Measurements from ENCODE around the gene SBSN.

The SBSN gene

DNA sequence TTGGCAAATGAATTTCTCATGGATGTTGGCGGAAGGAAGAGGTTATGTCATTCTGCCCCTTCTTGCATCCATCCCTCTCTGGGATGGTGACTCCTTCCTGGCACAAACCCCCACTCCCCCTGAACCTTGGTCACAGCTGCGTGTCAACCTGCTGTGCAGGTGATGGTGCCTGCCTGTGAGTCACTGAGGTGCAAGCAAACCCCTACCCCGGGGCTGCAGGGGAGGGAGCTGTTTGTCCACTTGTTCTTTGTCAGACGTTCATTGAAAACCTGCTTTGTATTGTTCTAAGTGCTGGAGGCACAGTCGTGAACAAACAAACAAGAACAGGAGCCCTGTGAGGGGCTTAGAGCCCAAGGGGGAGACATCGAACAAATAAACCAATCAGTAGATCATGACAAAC, 3.2 kb upstream of the SBSN start:
- DNase-seq (ENCODE audit: low read depth), result no peak

DNA sequence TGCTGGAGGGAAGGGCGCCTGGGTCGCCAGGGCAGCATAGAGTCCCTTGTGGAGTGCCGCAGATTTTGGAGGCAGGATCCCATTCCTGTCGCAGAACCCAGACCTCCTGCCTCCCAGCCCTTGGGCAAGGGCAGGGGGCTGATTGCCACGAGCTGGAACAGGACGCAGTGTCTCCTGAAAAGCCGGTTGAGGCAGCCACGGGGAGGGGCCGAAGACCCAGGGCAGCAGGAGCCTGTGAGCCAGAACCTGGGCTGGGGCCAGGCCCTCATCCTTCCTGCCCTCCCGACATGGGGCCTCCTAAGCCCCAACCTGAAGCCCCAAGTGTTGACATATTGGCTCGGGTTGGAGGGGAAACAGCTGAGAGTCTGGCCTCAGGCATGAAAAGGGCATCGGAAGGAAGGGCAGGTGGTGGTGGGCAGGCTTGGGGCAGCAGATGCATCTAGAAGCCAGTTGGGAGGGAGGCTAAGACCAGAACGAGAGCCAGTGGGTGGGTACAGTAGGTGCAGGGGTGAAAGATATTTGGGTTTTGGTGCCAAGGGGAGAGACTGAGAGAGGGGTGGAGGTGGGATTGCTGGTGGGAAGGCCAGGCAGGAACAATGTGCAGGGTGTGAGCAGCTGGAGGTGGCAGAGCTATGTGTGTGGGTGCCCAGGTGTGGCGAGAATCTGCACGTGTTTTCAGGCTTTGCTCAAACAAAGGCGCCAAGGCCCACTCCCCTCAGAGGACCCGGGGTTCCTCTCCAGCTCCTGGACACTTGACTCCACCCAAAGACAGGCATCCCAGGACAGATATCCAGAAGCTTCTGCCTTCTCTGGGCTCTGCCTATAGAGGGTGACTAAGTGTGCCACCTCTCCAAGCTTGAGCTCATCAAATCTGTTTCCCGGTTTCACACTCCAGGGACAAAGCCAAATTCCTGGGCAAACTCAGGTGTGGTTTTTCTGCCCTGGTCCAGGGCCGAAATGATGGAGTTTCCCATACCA, 1.4 kb upstream of the SBSN start:
- no peak for DNase-seq (ENCODE audit: low read depth)

DNA sequence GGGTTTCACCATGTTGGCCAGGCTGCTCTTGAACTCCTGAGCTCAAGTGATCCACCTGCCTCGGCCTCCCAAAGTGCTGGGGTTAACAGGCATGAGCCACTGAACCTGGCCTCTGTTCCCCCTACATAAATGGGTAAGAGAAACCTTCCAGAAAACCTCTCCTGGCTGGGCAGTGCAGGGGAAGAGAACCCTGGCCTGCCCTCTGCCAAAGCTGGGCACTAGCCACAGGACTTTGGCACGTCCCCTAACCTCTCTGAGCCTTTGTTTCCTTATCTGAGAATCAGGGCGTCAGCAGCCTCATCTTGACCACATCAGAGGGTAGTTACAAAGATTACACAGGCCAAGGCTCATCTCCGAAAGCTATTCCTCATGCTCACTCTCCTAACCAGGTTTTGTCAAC, 2.2 kb downstream of the SBSN start:
- no peak for DNase-seq (ENCODE audit: low read depth)

DNA sequence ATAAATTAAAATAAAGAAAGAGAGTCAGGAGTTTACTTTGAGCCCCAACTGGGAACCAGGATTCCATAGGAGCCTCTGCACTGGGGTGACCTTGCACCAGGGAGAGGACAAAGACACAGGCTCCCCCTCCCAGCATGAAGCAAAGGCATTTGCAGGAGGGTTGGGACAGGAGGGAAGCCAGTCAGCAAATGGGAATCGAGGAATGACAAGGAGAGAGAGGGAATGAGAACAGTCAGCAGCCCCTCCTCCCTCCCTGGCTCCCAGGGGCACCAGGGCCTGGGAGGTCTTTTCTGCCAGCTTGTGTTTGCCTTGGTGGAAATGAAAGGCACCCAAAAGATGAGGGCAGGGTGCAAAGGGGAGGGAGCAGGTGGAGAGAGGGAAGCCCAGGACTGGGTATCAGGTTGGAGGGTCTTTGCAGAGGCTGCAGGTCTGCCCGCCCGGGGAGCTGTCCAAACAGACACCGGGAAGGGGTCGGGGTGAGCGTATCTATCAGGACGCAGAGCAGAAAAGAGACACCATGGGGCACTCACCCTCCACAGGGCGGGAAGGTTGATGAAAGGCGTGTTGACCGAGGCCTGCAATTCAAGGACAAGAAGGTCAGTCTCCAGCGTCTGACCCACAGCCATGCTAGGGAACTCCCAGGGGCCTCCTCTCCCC, 3.8 kb downstream of the SBSN start:
- no peak for DNase-seq (ENCODE audit: low read depth)

DNA sequence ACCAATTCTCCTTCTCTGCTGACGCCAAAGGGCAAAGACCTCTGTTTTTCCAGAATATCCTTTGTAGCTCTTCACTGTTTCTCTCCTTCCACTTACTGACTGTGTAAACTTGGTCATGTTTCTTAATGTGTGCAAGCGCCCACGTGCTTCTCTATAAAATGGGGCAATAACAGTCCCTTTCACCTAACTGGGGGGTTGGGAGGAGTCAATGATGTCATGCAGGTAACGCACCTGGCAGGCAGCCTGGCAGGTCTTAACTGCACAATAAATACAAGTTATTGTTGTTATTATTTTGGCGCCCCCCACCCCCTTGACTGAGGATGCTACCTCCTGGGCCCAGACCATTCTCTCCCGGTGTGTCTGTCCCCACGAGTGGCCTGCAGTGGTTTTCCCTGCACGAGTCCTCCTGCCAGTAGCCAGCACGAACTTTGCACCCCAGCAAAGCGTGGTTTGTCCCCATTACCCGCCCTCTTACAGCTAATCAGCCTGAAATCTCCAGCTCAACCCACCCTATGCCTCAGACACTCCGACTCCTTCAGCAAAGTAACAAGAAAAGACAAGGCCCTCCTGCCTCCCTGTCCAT, 5.3 kb downstream of the SBSN start:
- DNase-seq (ENCODE audit: low read depth), result no peak

DNA sequence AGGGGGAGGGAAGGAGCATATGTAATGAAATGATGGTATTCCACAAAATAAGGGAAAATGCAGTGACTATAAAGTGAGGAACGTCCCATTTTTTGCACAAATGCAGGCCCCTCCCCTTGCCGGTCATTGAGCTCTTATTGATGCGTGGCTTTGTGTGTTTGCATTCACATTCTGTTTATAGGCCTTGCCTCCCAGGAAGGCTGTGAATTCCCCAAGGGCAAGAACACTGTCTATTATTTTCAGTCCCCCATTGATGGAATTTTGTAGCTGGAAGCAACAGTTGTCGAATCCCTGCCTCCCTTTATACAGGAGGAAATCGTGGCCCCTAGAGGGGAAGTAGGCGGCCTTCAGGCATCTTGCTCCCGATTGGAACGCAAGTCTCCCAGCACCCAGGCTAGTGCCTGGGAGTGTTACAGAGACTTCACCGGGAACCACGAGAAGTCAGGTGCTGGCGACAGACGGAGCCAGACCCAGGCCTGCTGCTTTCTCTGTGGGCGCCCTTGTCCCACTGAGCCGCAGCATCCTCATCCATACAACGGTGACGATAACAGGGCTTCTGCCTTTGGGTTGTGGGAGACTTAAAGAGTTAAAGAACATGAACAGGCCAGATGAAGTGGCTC, 6.9 kb downstream of the SBSN start:
- no peak for DNase-seq (ENCODE audit: low read depth)

DNA sequence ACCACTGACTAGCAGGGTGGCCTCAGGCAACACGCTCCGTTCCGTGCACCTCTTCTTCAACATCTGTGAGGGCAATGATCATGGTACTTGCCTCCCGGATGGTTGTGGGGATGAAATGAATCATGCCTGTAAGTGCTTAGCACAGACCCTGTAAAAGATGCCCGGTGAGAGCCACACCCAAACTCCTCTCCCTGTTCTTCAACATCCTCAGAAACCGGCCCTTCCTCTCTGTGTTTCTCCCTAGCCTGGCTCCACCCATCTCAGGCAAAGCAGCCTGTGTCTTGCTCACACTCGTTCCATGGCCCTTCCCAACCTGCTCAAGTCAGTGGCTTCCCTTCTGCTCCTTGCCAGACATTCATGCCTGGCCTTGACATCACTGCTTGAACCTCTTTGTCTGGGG, 8.8 kb downstream of the SBSN start:
- no peak for DNase-seq (ENCODE audit: low read depth)

DNA sequence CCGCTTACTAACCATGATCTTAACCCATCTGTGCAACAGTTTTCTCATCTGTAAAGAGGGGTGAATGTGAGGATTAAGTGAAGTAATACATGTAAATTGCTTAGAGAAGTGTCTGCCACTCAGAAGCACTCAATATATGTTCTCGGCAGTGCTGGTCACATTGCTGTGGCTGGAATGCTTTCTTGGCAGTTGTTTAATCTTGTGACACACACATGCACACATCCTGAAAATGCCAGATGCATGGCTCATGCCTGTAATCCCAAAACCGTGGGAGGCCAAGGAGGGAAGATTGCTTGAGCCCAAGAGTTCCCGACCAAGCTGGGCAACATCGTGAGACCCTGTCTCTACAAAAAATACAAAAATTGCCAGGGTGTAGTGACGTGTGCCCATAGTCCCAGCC, 9.8 kb downstream of the SBSN start:
- DNase-seq (ENCODE audit: low read depth), result no peak

DNA sequence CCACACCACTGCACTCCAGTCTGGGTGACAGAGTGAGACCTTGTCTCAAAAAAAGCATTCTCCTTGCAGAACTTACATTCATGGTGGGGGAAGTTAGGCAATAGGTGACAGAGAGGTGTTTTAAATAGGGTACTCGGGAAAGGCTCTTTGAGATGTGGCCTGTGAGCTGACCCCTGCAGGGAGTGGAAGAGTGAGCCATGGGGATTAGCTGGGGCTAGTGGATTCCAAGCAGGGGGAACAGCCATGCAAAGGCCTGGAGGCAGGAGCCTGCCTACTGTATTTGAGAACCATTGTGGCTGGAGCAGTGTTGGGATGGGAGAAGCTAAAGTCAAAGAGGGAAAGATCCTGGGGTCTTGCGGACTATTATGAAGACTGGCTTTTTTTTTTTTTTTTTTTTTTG, 10.8 kb downstream of the SBSN start:
- DNase-seq (ENCODE audit: low read depth), result no peak

DNA sequence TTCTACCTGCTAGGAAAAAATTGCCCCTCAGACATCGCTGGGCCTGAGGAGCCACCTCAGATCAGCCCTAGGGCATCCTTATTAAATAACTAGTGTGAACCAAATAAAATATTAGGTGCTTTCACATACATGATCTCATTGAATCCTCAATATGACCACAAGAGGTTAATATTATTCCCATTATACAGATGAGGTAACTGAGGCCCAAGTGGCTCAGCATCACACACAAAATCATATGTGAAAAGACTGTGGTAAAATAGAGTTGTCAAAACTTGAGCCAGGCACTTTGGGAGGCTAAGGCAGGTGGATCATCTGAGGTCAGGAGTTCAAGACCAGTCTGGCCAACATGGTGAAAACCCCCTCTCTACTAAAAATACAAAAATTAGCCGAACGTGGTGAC, 11.8 kb downstream of the SBSN start:
- DNase-seq (ENCODE audit: low read depth), result no peak

DNA sequence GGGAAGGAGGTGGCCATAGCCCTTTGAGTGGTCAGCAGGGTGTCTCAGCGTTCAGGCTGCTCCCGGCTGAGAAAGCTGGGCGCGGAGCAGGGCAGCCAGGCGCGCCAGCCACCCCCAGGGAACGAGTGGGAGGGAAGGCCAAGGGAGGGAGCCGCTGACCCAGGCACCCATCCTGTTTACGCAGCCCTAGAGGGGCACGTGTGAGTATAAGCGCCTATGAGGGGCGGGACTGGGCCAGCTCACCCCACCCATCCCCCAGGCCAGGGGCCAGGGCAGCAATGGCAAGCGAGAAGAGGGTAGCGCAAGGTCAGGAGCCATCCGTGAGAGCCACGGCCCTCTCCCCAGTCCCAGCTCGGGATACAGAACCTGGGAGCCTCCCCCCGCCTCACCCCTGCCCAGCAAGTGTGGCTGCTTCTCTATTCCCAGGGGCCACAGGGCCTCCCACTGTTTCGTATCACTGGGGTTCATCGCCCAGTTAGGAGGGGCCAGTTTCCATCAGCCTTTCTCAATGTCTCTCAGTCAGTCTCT, 13.8 kb downstream of the SBSN start:
- DNase-seq (ENCODE audit: low read depth), result no peak

DNA sequence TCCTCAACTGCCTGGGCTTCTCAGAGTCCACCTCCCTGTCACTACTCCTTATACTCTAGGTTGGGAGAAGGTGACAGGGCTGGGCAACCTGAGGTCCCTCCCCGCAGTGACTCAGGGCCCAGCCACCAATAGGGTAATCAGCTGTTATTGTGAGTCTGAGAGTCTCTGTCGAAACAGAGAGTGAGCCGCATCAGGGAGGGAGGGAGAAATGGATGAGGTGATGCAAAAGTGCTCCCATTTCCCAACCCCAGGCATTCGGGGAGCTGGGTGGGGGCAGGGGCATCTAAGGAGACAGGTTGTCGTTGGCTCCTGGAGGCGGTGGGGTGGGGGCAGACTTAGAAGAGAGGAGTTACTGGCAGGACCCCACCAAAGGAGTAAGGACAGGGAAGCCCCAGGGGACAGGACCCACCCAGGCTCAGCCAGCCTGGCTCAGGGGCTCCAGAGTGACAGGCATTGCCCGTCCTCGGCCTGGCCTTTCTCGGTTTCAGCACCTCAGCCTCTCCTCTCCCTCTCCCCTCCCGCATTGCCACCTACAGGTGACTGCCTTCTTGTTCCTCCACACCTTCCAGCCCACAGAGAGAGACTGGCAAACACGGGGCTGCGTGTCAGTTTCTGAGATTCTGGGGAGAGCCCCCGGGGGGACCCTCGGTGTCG, 14.4 kb downstream of the SBSN start, which contains the start of gene DMKN:
Gene DMKN, minus strand, starts transcription at position 22 of the 654 bp plus-strand sequence. CDS start 174 bp downstream, outside the sequence.
- DNase-seq (ENCODE audit: low read depth), result no peak

DNA sequence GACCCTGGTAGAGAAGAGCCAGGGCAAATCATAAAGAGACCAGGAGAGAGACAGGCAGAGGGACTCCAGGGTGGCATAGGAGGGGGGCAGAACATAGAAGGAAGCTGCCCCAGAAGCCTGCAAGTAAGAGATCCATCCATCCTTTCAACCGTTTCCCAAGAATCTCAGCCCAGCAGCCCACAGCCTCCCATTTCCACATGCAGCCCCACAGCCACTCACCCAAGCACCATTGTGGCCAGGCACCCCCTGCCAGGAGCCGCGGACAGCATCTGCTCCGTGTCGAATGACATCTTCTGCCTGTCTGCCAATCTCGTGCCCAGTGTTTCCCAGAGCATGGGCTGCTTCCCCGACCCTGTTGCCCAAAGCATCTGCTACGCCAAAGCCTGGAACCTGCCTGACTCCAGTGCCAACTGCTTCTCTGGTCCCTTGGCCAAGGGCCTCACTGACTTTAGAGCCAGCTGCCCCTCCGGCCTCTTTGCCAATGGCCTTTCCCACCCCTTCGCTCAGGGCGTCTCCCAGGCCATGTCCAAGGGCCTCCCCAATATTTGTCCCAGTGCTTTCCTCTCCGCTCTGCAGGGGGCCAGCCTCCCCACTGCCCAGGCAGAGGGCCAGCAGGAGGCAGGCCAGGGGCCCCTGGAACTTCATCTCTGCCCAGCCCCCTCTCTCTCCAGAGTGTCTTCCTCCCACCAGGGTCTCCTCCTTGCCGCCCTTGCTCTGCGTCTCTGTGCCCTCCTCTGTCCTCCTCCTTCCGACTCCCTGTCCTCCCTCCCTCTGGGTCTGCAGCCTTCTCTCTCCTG, 15.1 kb downstream of the SBSN start:
- DNase-seq (ENCODE audit: low read depth), result no peak

DNA sequence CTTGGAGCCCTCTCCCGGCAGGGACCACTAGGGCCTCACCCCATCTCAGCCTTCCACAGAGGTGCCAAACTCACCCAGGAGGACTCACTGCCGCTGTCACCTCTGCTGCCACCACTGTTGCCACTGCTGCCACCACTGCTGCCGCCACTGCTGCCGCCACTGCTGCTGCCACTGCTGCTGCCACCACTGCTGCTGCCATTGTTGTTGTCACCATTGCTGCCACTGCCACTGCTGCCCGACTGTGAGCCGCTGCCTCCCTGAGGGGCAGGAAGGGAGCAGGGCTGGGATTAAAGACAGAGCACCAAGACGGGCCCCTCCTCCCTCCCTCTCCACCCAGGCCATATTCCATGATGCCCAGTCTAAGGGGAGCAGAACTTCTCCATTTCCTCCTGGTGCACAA, 16.8 kb downstream of the SBSN start:
- DNase-seq (ENCODE audit: low read depth), result no peak

DNA sequence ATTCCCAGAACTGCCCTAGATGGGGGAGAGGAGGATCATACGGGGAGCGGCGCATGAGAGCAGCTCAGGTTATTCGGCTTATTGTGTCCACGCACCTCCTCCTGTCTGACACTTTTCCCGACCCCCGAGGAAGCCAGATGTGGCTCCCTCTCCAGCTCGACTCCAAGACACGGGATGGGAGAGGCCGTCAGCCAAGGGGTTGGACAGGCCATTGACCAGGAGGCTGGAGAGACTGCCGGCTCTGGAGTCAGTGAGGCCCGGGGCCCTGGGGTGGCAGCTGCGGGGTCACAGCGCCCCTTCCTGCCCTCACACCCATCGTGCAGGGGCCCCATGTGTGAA, 17.5 kb downstream of the SBSN start:
- no peak for DNase-seq (ENCODE audit: low read depth)

DNA sequence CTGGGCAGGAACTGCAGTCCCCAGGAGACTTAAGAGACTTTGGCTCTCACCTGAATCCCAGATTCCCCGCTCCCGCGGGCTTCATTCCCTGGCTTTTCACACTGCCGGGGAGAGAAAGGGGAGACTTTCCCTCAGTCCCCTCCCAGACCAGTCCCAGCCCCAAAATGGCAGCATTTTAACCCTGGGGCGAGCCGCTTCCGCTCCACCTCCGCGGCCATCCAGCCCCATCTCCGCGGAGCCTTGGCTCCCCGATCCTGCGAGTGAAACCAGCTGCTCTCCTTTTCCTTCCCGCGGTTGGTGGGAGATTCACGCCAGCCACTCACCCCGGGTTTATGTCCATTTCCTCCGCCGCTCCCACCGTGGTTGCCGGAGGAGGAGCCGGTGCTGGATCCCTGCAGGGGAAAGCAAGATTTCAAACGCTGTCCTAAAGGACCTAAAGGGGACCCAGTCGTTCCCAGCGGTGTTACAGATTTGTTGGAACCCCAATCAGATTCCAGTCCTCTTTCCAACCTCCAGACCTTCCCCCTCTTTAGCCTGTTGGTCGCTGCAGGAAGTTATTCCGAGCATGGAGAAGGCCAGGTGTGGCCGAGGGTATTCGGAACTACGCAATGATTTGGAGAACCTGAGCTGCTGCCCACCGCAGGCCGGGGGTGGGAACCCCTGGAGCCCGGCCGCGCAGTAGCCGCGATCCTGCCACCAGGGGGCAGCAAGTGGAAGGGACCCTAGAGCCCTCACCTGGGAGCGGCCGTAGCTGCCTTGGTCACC, 18.1 kb downstream of the SBSN start:
- peak; percentile 59 for DNase-seq (ENCODE audit: low read depth)

DNA sequence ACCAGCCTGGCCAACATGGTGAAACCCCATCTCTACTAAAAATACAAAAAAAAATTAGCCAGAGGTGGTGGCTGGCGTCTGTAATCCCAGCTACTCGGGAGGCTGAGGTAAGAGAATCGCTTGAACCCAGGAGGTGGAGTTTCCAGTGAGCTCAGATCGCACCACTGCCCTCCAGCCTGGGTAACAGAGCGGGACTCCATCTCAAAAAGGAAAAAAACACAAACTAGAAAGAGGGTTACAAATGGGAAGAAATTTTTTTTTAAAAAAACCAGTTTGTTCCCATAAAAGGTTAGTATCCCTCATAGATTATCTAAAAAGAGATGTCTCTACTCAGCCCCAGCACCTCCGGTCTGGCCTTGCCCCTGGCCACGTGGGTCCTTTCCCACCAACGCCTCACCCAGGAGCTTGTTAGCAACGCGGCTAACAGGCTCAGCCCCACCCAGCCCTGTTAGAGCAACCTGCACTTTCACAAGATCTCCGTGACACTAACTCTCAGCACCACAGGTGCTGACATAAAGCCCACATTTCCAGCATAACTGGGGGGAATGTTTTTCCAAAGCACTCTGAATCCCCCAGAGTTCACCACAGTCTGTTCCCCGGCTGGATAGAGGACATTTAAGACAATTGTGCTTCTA, 19.0 kb downstream of the SBSN start:
- DNase-seq (ENCODE audit: low read depth), result no peak

DNA sequence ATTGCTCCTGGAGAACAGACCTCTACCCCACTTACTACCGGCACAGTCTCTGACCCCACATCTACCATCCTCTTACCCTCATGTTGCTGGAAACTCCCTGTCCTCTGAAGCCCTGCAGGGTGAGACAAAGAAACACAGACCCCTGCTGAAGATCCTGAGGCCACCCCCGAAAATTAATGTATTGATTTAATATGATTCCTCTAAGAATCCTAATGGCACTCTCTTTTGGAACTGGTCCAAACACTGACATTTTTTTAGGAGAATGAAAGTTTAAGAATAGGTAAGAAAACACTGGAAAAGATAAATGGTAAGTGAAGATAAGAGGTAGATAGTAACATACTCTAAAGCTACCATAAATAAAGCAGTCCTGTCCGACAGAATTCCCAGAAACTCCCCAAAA, 20.0 kb downstream of the SBSN start:
- DNase-seq (ENCODE audit: low read depth), result no peak

DNA sequence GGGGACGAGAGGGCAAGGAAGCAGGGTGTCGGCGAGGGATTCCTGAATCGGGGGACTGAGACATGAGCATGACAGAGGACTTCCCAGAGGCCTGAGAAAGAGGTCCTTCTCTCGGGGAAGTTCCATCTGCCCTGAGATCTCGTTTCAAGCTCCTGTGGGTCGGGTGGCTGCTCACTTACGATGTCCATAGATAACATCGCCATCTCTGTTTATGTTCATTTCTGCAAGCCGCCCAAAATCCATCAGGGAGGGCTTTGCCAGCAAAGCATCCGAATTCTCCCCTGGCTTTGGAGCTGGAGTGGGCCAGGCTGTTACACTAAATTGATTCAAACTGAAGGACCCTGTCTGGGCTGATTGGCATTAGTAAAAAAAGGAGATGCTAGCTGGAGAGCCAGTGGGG, 20.6 kb downstream of the SBSN start:
- DNase-seq (ENCODE audit: low read depth), result no peak

DNA sequence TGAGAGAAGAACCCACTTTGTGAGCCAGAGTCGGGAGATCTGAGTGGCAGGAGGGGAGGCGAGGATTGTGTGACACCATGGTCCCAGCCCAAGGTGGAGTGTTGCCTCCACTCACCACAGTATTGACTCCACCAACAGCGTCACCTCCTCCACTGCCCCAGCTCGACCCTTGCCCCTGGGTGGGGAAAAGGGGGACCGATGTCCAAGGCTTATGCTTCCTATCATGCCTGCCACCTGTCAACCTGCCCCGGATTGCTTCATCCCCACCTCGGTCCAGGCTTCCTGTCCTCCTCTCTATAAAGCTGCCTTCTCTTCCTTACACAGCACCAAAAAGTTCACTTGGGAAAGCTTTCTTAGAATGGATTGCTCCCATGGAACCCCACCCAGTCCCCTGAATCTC, 22.1 kb downstream of the SBSN start:
- no peak for DNase-seq (ENCODE audit: low read depth)
